GM12873 (cell line): ENCODE data around the gene HHIPL2.

Experiments used
- TF ChIP-seq, protein P1 (sequence below): IDR thresholded peaks from 2 replicates; pipeline ENCODE4 v1.5.1; 2012; ENCODE audit warnings: low read depth, mild to moderate bottlenecking, moderate library complexity, low read length, control low read depth; ENCODE audit not compliant: insufficient read depth; ENCODE audit errors: missing control alignments

The HHIPL2 gene

DNA sequence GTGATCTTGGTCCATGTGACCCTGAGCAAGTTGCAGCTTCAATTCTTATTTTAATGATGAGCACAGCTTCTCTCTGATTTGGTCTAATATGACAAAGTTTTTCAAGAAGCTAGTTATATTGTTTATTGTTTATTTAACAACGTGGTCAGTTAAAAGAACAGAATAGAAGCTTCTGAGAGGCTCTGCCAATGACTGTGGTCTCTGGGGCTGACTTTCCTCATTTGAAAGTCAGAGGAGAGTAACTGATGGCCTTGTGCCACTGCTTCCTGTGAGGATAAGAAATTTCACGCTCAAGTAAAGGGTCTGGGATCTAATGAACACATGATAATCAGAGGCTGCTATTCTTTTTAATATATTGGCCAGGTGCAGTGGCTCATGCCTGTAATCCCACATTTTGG is 7.3 kb downstream of the HHIPL2 start:
- TF ChIP-seq, protein P1, sequence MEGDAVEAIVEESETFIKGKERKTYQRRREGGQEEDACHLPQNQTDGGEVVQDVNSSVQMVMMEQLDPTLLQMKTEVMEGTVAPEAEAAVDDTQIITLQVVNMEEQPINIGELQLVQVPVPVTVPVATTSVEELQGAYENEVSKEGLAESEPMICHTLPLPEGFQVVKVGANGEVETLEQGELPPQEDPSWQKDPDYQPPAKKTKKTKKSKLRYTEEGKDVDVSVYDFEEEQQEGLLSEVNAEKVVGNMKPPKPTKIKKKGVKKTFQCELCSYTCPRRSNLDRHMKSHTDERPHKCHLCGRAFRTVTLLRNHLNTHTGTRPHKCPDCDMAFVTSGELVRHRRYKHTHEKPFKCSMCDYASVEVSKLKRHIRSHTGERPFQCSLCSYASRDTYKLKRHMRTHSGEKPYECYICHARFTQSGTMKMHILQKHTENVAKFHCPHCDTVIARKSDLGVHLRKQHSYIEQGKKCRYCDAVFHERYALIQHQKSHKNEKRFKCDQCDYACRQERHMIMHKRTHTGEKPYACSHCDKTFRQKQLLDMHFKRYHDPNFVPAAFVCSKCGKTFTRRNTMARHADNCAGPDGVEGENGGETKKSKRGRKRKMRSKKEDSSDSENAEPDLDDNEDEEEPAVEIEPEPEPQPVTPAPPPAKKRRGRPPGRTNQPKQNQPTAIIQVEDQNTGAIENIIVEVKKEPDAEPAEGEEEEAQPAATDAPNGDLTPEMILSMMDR, result no peak

DNA sequence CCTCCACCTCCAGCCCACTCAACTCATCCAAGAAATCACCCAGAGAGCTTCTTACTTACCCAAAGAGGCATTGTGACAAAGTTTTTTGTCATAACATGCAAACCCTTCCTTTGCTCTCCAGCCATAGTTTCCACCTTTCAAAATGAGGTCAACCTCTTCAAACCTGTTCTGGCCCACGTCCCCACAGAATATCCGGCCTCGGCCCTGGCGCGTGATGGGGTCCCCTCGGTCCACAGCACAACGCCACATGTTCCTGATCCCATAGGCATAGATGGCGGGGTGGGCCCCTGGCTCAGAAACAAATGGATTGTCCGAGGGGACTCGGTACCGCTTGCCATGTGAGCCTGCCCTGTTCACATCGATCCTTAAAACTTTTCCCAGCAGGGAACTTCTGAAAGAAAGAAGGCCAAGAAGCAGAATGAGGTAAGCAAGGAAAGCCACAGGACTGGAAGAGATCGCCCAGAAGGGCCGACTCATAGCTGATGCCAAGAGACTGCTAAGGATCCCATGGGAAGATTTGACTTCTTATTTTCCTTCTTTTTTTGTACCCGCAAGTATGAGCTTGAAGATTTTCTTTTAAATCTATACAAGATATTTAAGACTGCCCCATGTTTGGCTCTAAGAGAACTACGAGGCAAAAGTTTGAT is 7.8 kb downstream of the HHIPL2 start:
- TF ChIP-seq, protein P1, result no peak

GRCh38 chr1:222535455-222535854 is 12.4 kb downstream of the HHIPL2 start:
- TF ChIP-seq, protein P1, result no peak

- TF ChIP-seq, protein P1, result no peak
These were observed 17.1 kb downstream of the HHIPL2 start for GRCh38 chr1:222530852-222531251.

- TF ChIP-seq, protein P1, result no peak
These were observed 18.0 kb downstream of the HHIPL2 start for GRCh38 chr1:222529916-222530315.

DNA sequence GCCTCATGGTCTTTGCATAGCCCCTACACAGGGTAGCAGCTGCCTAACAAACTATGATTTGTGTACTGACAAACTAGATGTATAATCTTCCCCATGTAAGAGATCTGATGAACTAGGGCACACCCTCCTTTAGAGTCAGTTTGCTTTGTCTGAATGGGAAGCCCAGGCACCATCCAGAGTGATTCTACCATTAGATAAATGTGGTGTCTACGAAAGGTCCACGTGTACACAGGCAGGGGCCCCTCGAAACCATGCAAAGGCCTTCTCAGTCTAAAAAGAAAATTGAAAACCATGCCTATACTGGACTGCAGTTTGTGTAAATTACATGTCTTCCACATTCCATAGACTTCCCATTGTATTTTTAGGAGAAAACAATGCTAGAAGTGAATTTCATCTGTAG is 18.7 kb downstream of the HHIPL2 start:
- TF ChIP-seq, protein P1, result no peak

DNA sequence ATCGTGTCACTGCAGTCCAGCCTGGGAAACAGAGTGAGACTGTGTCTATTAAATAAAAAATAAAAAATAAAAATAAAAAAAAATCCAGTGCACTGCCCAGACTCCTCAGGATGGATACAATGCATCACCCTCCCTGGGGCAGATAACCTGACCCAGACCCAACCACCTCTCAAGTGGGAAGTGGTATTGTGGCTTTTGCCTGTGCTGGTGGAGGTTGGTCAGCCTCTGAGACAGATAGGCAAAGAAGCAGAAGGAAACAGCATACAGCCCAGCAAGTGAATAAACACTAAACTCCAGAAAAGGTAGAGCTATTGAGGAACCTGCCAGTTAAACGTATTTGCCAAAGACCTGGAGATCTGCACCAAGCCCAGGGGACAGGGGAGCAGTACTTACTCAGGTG is 22.0 kb downstream of the HHIPL2 start:
- TF ChIP-seq, protein P1, result no peak

GRCh38 chr1:222523852-222524251 is 24.1 kb downstream of the HHIPL2 start:
- TF ChIP-seq, protein P1, result no peak
